ENCODE measurements around the gene CPSF3. TPM values are rescaled to one million over a fixed set of nuclear protein-coding genes. Genes with fewer than 3 reads are reported as not detected.
A peak's percentile ranks its signal among the peaks of the same experiment; 100 is the strongest.

The CPSF3 gene
- total RNA-seq, 2 experiments from 2014 or later, result 57.9 to 64.6 TPM

DNA sequence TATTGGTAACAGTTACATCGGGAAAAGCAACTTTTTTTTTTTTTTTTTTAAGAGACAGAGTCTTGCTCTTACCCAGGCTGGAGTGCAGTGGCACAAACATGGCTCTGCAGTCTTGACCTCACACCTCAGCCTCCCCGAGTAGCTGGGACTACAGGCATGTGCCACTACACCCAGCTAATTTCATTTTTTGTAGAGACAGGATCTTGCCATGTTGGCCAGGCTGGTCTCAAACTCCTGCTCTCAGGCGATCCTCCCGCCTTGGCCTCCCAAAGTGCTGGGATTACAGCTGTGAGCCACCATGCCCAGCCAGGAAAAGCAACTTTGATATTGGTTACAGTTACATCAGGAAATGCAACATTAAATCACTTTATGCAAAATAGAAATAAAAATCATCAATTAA lies 4.7 kb upstream of the CPSF3 start:
- Mint-ChIP-seq H3K9me3 (ENCODE audit: low read depth) (no peaks in the 10 kb centered on the region), H3K27me3 (no peaks in the 10 kb centered on the region), H3K4me3 (no peak overlapping the region), H3K27ac (no peak overlapping the region), H3K4me1 (peaks cover 65% of the 10 kb centered on the region), H3K36me3 (peaks cover 42% of the 10 kb centered on the region)
- CTCF ChIA-PET, result interaction anchor here (0.7 to 1.4 kb wide), 2 partner anchors 381 to 630 kb away, joined by 3 read pairs; no protein-coding TSS in a partner anchor
- DNase-seq (no peak), ATAC-seq (no peak)

DNA sequence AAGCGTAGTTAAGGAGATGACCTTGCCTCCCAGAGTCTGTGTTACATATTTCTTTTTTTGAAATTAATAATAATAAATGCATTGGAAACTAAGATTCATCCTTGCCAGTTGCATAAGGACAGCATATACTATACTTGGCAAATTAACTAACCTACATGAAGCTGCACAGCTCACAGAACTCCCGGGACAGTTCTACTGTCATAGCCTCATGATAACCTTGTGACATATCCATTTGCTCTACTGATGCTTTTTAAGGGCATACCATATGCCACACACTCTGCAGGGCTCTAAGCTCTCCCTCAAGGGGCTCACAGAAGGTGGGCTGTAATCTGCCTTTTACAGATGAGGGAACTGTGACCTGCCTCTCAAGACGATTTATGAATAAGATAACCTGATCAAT lies 3.9 kb upstream of the CPSF3 start:
- Mint-ChIP-seq H3K27ac (no peak overlapping the region), H3K4me3 (no peak overlapping the region), H3K27me3 (no peaks in the 10 kb centered on the region), H3K4me1 (peaks cover 57% of the 10 kb centered on the region), H3K9me3 (ENCODE audit: low read depth) (no peaks in the 10 kb centered on the region), H3K36me3 (peaks cover 36% of the 10 kb centered on the region)
- no peak for DNase-seq
- ATAC-seq, result no peak
- CTCF ChIA-PET, result interaction anchor here (1.4 kb wide), 1 partner anchor 380 kb away, joined by 3 read pairs; no protein-coding TSS in a partner anchor

GRCh38 chr2:9420495-9420894 lies 3.0 kb upstream of the CPSF3 start:
- H3K4me1 Mint-ChIP-seq, result peaks cover 53% of the 10 kb centered on the region
- peaks cover 33% of the 10 kb centered on the region for H3K36me3 Mint-ChIP-seq
- H3K27ac Mint-ChIP-seq, result no peak overlapping the region
- no peaks in the 10 kb centered on the region for H3K9me3 Mint-ChIP-seq (ENCODE audit: low read depth)
- CTCF ChIA-PET, result interaction anchor here (0.6 kb wide), 1 partner anchor 22 kb away, joined by 4 read pairs; no protein-coding TSS in a partner anchor
- DNase-seq, result no peak
- no peaks in the 10 kb centered on the region for H3K27me3 Mint-ChIP-seq
- no peak overlapping the region for H3K4me3 Mint-ChIP-seq
- no peak for ATAC-seq

DNA sequence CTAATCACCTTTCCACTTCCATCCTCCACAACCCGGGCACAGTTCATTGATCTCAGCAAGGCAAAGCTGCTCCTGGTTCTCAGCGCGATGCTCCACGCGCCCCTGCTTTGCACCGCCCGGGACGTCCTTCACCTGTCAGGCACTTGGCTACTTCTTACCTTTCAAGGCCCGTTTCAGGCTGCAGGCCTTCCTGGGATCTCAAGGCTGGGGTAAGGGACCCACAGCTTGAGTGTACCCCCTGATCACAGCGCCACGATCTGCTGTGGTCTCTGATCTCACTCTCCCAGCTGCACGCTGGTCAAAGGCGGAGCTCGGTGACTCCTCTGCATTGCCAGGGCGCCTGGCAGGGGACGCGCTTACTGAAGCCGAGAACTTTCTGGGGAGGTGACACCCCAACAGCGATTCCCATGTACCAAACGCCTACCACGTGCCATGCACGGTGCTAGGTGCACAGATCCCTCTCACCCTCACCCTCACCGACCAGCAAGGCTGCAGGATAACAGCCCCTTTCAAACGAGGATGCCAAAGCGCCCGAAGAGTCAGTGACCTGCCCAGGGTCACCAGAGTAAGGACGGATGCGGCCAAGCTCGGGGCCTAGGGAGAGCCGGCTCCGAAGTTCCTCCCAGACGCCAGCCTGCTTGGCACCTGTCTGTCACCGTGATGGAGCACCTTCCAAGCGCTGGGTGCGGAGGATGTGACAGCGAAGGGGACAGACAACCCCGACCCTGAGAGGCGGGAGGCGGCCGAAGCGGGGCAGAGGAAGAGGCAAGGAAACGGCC lies 944 bp upstream of the CPSF3 start:
- peaks cover 42% of the 10 kb centered on the region for H3K4me1 Mint-ChIP-seq
- CTCF ChIA-PET, result interaction anchor here (0.8 to 1.8 kb wide), 7 partner anchors 10 to 562 kb away, joined by 3 to 7 read pairs (median 4); partner anchors contain the start of gene IAH1
- ATAC-seq (peak; percentile 31), DNase-seq (peak; percentile 80)
- H3K27me3 Mint-ChIP-seq, result no peaks in the 10 kb centered on the region
- H3K4me3 Mint-ChIP-seq, result no peak overlapping the region
- H3K27ac Mint-ChIP-seq, result no peak overlapping the region
- peaks cover 23% of the 10 kb centered on the region for H3K36me3 Mint-ChIP-seq
- no peaks in the 10 kb centered on the region for H3K9me3 Mint-ChIP-seq (ENCODE audit: low read depth)

- H3K4me1 Mint-ChIP-seq, result peaks cover 33% of the 10 kb centered on the region
- H3K27me3 Mint-ChIP-seq, result no peaks in the 10 kb centered on the region
- peak; percentile 6 for ATAC-seq
- CTCF ChIA-PET, result interaction anchor here (1.4 kb wide), 1 partner anchor 281 kb away, joined by 4 read pairs; no protein-coding TSS in a partner anchor
- H3K36me3 Mint-ChIP-seq, result peaks cover 14% of the 10 kb centered on the region
- peak; percentile 58 for DNase-seq
- no peak overlapping the region for H3K27ac Mint-ChIP-seq
- no peak overlapping the region for H3K4me3 Mint-ChIP-seq
- no peaks in the 10 kb centered on the region for H3K9me3 Mint-ChIP-seq (ENCODE audit: low read depth)
Observed at GRCh38 chr2:9423922-9424272, 443 bp downstream of the CPSF3 start.

DNA sequence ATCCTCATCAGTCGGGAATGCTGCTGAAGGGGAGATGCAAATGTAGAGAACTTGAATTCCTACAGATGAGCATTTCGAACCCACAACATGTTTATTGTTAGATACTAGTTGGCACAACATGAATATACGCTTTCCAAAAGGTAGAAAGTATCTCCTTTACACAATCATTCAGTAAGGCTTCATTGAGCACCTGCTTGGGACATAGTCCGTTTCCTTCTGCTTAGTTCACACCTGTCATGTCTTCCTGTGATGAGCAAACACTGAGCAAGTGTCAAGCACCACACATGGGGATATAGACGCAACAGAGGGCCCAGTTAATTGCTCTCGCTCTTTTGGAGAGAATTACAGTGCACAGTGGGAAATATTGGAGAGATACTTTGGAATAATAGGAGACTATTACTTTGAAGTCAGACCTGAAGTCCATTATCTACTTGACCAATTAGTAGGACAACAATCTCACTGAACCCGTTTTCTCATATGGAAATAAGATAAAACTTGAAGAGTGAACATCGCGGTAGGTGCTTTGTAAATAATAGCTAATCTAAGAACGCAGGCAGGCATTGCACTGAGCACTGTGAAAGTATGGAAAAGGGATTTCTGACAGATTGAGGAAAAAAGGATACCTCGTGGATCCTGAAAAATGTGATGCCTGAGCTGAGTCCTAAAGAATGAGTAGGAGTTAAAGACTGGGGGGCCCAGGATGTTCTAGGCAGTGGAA lies 1.2 kb downstream of the CPSF3 start:
- DNase-seq, result no peak
- H3K27ac Mint-ChIP-seq, result no peak overlapping the region
- CTCF ChIA-PET, result interaction anchor here (1.2 kb wide), 1 partner anchor 24 kb away, joined by 3 read pairs; no protein-coding TSS in a partner anchor
- no peaks in the 10 kb centered on the region for H3K9me3 Mint-ChIP-seq (ENCODE audit: low read depth)
- H3K4me1 Mint-ChIP-seq, result peaks cover 29% of the 10 kb centered on the region
- ATAC-seq, result no peak
- H3K27me3 Mint-ChIP-seq, result no peaks in the 10 kb centered on the region
- H3K4me3 Mint-ChIP-seq, result no peak overlapping the region
- H3K36me3 Mint-ChIP-seq, result peaks cover 18% of the 10 kb centered on the region

- Mint-ChIP-seq H3K27me3 (no peaks in the 10 kb centered on the region), H3K27ac (no peak overlapping the region)
- CTCF ChIA-PET, result interaction anchor here (1.3 kb wide), 1 partner anchor 385 kb away, joined by 4 read pairs; no protein-coding TSS in a partner anchor
Observed at GRCh38 chr2:9428965-9429577, 5.6 kb downstream of the CPSF3 start.

GRCh38 chr2:9430316-9431293 lies 7.2 kb downstream of the CPSF3 start:
- Mint-ChIP-seq H3K9me3 (ENCODE audit: low read depth) (no peaks in the 10 kb centered on the region), H3K27me3 (no peaks in the 10 kb centered on the region), H3K27ac (peak overlapping the region; percentile 78), H3K4me3 (no peak overlapping the region), H3K36me3 (peaks cover 52% of the 10 kb centered on the region), H3K4me1 (peaks cover 16% of the 10 kb centered on the region)
- ATAC-seq, result peak; percentile 64
- CTCF ChIA-PET, result no interaction called here
- no peak for DNase-seq

More at GRCh38 chr2:9428965-9429577, 5.6 kb downstream of the CPSF3 start:
- DNase-seq (no peak), ATAC-seq (no peak)
- peaks cover 43% of the 10 kb centered on the region for H3K36me3 Mint-ChIP-seq
- no peaks in the 10 kb centered on the region for H3K9me3 Mint-ChIP-seq (ENCODE audit: low read depth)
- H3K4me1 Mint-ChIP-seq, result peaks cover 16% of the 10 kb centered on the region
- no peak overlapping the region for H3K4me3 Mint-ChIP-seq

DNA sequence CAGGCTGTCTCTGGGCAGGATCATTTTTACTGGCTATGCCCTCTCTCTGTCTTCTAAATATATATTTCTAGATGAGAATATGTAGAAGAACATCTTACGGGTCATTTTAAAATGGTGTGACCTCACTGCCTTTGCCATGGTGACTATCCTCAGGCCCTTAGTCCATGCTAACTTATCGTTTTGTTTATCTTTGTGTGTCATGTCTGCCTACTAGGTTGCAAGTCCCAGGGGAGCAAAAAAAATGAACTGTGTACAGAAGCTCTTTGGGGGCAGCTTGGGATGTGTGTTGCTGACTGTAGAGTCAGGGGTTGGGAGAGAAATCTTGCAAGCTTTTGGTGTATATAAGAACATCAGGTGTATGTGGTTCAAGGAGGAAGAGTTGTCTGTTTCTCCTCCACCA lies 11.0 kb downstream of the CPSF3 start:
- ATAC-seq (no peak), DNase-seq (no peak)
- Mint-ChIP-seq H3K36me3 (peaks cover 66% of the 10 kb centered on the region), H3K27ac (peak overlapping the region; percentile 35), H3K4me3 (no peak overlapping the region), H3K9me3 (ENCODE audit: low read depth) (no peaks in the 10 kb centered on the region), H3K4me1 (peaks cover 12% of the 10 kb centered on the region), H3K27me3 (no peaks in the 10 kb centered on the region)
- CTCF ChIA-PET, result no interaction called here

GRCh38 chr2:9439536-9439935 lies 16.1 kb downstream of the CPSF3 start:
- ATAC-seq (no peak), DNase-seq (no peak)
- Mint-ChIP-seq H3K4me3 (no peak overlapping the region), H3K36me3 (peaks cover 54% of the 10 kb centered on the region), H3K27me3 (no peaks in the 10 kb centered on the region), H3K27ac (no peak overlapping the region), H3K4me1 (peaks cover 7% of the 10 kb centered on the region), H3K9me3 (ENCODE audit: low read depth) (no peaks in the 10 kb centered on the region)
- CTCF ChIA-PET, result interaction anchor here (0.8 kb wide), 1 partner anchor 1589 kb away, joined by 3 read pairs; no protein-coding TSS in a partner anchor

DNA sequence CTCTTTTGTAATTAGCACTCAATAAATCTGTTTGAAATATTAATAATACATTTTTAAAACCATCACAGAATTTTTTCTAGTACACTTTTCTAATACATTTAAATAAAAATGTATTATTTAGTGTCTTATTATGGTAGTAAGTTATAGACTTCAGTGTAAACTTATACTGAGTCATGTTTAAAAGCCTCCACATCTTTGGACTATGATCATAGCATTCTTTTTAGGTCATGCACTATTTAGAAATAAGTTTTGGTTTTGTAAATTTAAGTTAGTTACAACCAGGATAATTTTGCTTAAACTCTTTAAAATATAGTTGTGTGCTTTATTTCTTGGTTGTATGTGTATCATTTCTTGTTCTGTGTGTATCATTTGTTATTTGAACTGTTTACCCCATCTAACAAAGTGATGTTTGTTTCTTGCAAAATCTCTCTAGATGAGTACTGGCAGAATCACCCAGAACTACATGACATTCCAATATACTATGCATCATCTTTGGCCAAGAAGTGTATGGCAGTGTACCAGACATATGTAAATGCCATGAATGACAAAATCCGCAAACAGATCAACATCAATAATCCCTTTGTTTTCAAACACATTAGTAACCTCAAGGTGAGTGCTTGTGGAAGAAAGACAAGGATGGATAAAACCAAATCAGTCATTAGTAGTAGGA lies 16.7 kb downstream of the CPSF3 start:
- CTCF ChIA-PET, result interaction anchor here (0.8 kb wide), 1 partner anchor 1590 kb away, joined by 3 read pairs; no protein-coding TSS in a partner anchor
- H3K9me3 Mint-ChIP-seq (ENCODE audit: low read depth), result no peaks in the 10 kb centered on the region
- DNase-seq (no peak), ATAC-seq (no peak)
- no peak overlapping the region for H3K4me3 Mint-ChIP-seq
- H3K27ac Mint-ChIP-seq, result no peak overlapping the region
- H3K36me3 Mint-ChIP-seq, result peaks cover 53% of the 10 kb centered on the region
- H3K27me3 Mint-ChIP-seq, result no peaks in the 10 kb centered on the region
- peaks cover 13% of the 10 kb centered on the region for H3K4me1 Mint-ChIP-seq

DNA sequence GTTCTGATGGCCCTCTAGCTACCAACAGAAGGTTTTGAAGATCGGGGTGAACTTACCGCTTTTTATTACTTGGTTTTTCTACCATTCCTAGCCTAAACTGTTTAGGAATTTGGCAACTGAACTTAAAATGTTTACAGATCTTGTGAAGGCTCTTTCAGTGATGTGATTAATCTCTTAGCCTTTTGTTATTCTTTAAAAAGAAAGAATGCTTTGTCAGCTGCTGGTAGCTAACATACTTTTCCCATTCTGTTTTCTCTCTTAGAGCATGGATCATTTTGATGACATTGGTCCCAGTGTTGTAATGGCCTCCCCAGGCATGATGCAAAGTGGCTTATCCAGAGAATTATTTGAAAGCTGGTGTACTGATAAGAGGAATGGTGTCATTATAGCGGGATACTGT lies 18.1 kb downstream of the CPSF3 start:
- ATAC-seq (no peak), DNase-seq (no peak)
- Mint-ChIP-seq H3K36me3 (peaks cover 56% of the 10 kb centered on the region), H3K27ac (no peak overlapping the region), H3K27me3 (no peaks in the 10 kb centered on the region), H3K4me1 (peaks cover 20% of the 10 kb centered on the region), H3K9me3 (ENCODE audit: low read depth) (no peaks in the 10 kb centered on the region), H3K4me3 (no peak overlapping the region)
- CTCF ChIA-PET, result interaction anchor here (1.0 kb wide), 1 partner anchor 322 kb away, joined by 3 read pairs; no protein-coding TSS in a partner anchor
